HepG2 (cell line): ENCODE results near the gene KLHDC4. TPM values are rescaled to one million over a fixed set of nuclear protein-coding genes. Genes with fewer than 3 reads are reported as not detected.

ENCODE experiments used
- ASH2L ChIP-seq: fragments of 300-600, 200-600 bp; sonication (generic); IDR thresholded peaks from 2 replicates; pipeline ENCODE4 v1.7.0; 2017; ENCODE audit warnings: low read depth, mild to moderate bottlenecking, moderate library complexity, mixed read lengths, low read length; ENCODE audit not compliant: insufficient read length
- CCAR2 ChIP-seq: fragments of 200-400 bp; formaldehyde crosslinking; optimal IDR thresholded peaks from 2 replicates; pipeline ENCODE3; 2018; ENCODE audit warnings: low read depth, mild to moderate bottlenecking, low read length, moderate library complexity
- HNRNPL ChIP-seq: fragments of 200-400 bp; formaldehyde crosslinking; IDR thresholded peaks from 2 replicates; pipeline ENCODE4 v1.6.1; 2017; ENCODE audit warnings: mild to moderate bottlenecking, low read depth, low read length
- NRL ChIP-seq: sonication (generic); formaldehyde crosslinking; IDR thresholded peaks from 2 replicates; pipeline ENCODE4 v1.5.0; 2020; ENCODE audit warnings: missing genetic modification reagents, mild to moderate bottlenecking, moderate library complexity, borderline replicate concordance
- RCOR2 ChIP-seq: IDR thresholded peaks from 2 replicates; pipeline ENCODE4 v1.6.1; 2016; ENCODE audit warnings: missing biosample characterization, missing genetic modification reagents
- RFX5 ChIP-seq: IDR thresholded peaks from 2 replicates; pipeline ENCODE4 v1.6.1; 2011; ENCODE audit warnings: low read depth, low read length, improper control_type of control experiment
- SCMH1 ChIP-seq: sonication (generic); formaldehyde crosslinking; IDR thresholded peaks from 2 replicates; pipeline ENCODE4 v1.9.0; 2021; ENCODE audit warnings: missing genetic modification reagents, mild to moderate bottlenecking, borderline replicate concordance
- SETDB1 ChIP-seq: sonication (generic); formaldehyde crosslinking; IDR thresholded peaks from 2 replicates; pipeline ENCODE4 v1.5.1; 2020; ENCODE audit warnings: missing genetic modification reagents, mild to moderate bottlenecking, borderline replicate concordance
- SP2 ChIP-seq: sonication (generic); formaldehyde crosslinking; IDR thresholded peaks from 2 replicates; pipeline ENCODE4 v1.5.1; 2020; ENCODE audit warnings: mild to moderate bottlenecking, missing genetic modification reagents
- ZNF225 ChIP-seq: sonication (generic); formaldehyde crosslinking; IDR thresholded peaks from 2 replicates; pipeline ENCODE4 v1.4.0; 2020; ENCODE audit warnings: mild to moderate bottlenecking, missing genetic modification reagents
- ZNF251 ChIP-seq: sonication (generic); formaldehyde crosslinking; IDR thresholded peaks from 2 replicates; pipeline ENCODE4 v1.9.0; 2021; ENCODE audit warnings: mild to moderate bottlenecking, missing genetic modification reagents
- ZNF253 ChIP-seq: sonication (generic); formaldehyde crosslinking; IDR thresholded peaks from 2 replicates; pipeline ENCODE4 v1.8.0; 2022; ENCODE audit warnings: mild to moderate bottlenecking, missing genetic modification reagents, borderline replicate concordance
- ZNF564 ChIP-seq: sonication (generic); formaldehyde crosslinking; IDR thresholded peaks from 2 replicates; pipeline ENCODE4 v1.8.1; 2023; ENCODE audit warnings: mild to moderate bottlenecking, missing genetic modification reagents
- ZNF878 ChIP-seq: sonication (generic); formaldehyde crosslinking; IDR thresholded peaks from 2 replicates; pipeline ENCODE4 v1.8.1; 2023; ENCODE audit warnings: mild to moderate bottlenecking, missing genetic modification reagents, moderate library complexity
- polyA plus RNA-seq, 8 experiments: library from polyadenylated mRNA; depleted of rRNA in 3 of 8; stranded (reverse) in 7 of 8; unstranded in 1 of 8; fragments of >200 nt; fragmentation: Illumina TruSeq in 4 of 8; extraction: Trizol in 4 of 8; gene quantifications; 2 replicates each; pipeline versions ENCODE4 v1.2.1 to v1.2.3, GENCODE V29; 2011 to 2016; ENCODE audit warnings: low read depth in 4 of 8, missing spikeins in 1 of 8, mixed read lengths in 1 of 8; ENCODE audit not compliant: insufficient read depth in 1 of 8
- total RNA-seq, 5 experiments: library from RNA; depleted of rRNA; stranded (reverse); fragments of >200 nt; fragmentation: Illumina TruSeq; extraction: Trizol; gene quantifications; 2 replicates each; pipeline ENCODE4 v1.2.3, GENCODE V29; 2016; ENCODE audit warnings: low read depth in 1 of 5
- TF ChIP-seq, protein P1 (sequence below): sonication (generic); formaldehyde crosslinking; IDR thresholded peaks from 2 replicates; pipeline ENCODE4 v1.4.0; 2020; ENCODE audit warnings: missing genetic modification reagents
- TF ChIP-seq, protein P2 (sequence below): sonication (generic); formaldehyde crosslinking; IDR thresholded peaks from 2 replicates; pipeline ENCODE4 v1.4.0; 2020; ENCODE audit warnings: missing genetic modification reagents
- TF ChIP-seq, protein P3 (sequence below): IDR thresholded peaks from 2 replicates; pipeline ENCODE4 v1.6.1; 2012; ENCODE audit warnings: inconsistent platforms
- TF ChIP-seq, protein P4 (sequence below): IDR thresholded peaks from 2 replicates; pipeline ENCODE4 v1.6.1; 2018; ENCODE audit warnings: missing genetic modification reagents
- TF ChIP-seq, protein P5 (sequence below): sonication (generic); formaldehyde crosslinking; IDR thresholded peaks from 2 replicates; pipeline ENCODE4 v1.5.1; 2020; ENCODE audit warnings: missing genetic modification reagents, mild to moderate bottlenecking, borderline replicate concordance
- TF ChIP-seq, protein P6 (sequence below): sonication (generic); formaldehyde crosslinking; IDR thresholded peaks from 2 replicates; pipeline ENCODE4 v1.4.0; 2020; ENCODE audit warnings: missing genetic modification reagents
- TF ChIP-seq, protein P7 (sequence below): sonication (generic); formaldehyde crosslinking; IDR thresholded peaks from 2 replicates; pipeline ENCODE4 v1.8.1; 2023; ENCODE audit warnings: mild to moderate bottlenecking, missing genetic modification reagents

Gene KLHDC4
- total and polyA plus RNA-seq, 2 of the 13 experiments (the other 11 are each of a cell fraction or from before 2014, with no cell fraction given), result 18.7 to 31.8 TPM

DNA sequence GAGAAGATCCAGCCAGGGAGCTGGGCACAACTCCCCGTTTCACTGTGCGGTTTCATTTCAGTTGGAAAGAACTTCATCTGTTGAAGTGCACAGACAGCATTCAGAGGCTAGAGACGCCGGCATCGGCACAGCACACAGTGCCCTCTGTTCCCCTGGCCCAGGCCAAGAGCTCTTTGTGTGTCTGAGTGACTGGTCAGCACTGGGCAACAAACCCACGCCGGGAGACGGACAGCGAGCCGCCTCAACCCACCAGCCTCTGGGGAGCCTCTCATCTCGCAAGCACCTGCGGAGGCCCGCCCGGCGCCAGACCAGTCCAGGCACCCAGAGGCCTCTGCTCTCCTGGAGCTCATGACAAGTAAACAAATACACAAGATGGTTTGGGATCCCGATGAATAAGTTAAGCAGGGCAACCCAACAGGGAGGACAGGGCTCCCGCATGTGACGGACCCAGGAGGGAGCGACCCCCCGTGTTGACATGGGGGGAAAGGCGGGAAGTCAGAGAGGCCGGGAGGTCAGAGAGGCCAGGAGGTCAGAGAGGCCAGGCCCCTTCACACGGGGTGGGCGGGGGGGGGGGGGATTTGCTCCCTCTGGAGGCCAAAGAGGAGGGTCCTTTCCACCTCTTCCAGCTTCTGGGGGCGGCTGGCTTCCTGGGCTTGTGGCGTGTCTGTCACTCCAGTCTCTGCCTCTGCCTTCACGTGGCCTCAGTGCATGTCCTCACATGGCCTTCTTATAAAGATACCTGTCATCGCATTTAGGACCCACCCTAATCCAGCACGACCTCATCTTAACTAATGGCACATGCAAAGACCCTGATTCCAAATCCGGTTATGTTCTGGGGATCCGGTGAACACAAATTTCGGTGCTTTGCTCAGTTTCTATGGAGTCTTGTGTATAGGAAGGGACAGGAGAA is 25.8 kb upstream of the KLHDC4 start (continued):
- TF ChIP-seq, protein P1, sequence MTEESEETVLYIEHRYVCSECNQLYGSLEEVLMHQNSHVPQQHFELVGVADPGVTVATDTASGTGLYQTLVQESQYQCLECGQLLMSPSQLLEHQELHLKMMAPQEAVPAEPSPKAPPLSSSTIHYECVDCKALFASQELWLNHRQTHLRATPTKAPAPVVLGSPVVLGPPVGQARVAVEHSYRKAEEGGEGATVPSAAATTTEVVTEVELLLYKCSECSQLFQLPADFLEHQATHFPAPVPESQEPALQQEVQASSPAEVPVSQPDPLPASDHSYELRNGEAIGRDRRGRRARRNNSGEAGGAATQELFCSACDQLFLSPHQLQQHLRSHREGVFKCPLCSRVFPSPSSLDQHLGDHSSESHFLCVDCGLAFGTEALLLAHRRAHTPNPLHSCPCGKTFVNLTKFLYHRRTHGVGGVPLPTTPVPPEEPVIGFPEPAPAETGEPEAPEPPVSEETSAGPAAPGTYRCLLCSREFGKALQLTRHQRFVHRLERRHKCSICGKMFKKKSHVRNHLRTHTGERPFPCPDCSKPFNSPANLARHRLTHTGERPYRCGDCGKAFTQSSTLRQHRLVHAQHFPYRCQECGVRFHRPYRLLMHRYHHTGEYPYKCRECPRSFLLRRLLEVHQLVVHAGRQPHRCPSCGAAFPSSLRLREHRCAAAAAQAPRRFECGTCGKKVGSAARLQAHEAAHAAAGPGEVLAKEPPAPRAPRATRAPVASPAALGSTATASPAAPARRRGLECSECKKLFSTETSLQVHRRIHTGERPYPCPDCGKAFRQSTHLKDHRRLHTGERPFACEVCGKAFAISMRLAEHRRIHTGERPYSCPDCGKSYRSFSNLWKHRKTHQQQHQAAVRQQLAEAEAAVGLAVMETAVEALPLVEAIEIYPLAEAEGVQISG (CRISPR knock-in tag), result no peak
- TF ChIP-seq, protein P2, sequence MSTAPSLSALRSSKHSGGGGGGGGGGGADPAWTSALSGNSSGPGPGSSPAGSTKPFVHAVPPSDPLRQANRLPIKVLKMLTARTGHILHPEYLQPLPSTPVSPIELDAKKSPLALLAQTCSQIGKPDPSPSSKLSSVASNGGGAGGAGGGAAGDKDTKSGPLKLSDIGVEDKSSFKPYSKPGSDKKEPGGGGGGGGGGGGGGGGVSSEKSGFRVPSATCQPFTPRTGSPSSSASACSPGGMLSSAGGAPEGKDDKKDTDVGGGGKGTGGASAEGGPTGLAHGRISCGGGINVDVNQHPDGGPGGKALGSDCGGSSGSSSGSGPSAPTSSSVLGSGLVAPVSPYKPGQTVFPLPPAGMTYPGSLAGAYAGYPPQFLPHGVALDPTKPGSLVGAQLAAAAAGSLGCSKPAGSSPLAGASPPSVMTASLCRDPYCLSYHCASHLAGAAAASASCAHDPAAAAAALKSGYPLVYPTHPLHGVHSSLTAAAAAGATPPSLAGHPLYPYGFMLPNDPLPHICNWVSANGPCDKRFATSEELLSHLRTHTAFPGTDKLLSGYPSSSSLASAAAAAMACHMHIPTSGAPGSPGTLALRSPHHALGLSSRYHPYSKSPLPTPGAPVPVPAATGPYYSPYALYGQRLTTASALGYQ, result no peak
- TF ChIP-seq, protein P3, sequence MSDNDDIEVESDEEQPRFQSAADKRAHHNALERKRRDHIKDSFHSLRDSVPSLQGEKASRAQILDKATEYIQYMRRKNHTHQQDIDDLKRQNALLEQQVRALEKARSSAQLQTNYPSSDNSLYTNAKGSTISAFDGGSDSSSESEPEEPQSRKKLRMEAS, result no peak
- TF ChIP-seq ZNF253 (CRISPR knock-in tag), result no peak
- 0 out of 2 replicates have a peak, but pooled peaks have one; percentile 50 for TF ChIP-seq ZNF225 (CRISPR knock-in tag)
- no peak for TF ChIP-seq SCMH1 (CRISPR knock-in tag)
- no peak for TF ChIP-seq SP2
- 0 out of 2 replicates have a peak, but pooled peaks have one; percentile 65 for TF ChIP-seq HNRNPL
- TF ChIP-seq CCAR2, result no peak
- TF ChIP-seq ZNF878 (CRISPR knock-in tag), result no peak
- TF ChIP-seq RFX5, result no peak
- TF ChIP-seq NRL (CRISPR knock-in tag), result no peak
- TF ChIP-seq, protein P4, sequence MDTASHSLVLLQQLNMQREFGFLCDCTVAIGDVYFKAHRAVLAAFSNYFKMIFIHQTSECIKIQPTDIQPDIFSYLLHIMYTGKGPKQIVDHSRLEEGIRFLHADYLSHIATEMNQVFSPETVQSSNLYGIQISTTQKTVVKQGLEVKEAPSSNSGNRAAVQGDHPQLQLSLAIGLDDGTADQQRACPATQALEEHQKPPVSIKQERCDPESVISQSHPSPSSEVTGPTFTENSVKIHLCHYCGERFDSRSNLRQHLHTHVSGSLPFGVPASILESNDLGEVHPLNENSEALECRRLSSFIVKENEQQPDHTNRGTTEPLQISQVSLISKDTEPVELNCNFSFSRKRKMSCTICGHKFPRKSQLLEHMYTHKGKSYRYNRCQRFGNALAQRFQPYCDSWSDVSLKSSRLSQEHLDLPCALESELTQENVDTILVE (CRISPR knock-in tag), result no peak
- TF ChIP-seq ZNF564 (CRISPR knock-in tag), result no peak
- TF ChIP-seq, protein P5, sequence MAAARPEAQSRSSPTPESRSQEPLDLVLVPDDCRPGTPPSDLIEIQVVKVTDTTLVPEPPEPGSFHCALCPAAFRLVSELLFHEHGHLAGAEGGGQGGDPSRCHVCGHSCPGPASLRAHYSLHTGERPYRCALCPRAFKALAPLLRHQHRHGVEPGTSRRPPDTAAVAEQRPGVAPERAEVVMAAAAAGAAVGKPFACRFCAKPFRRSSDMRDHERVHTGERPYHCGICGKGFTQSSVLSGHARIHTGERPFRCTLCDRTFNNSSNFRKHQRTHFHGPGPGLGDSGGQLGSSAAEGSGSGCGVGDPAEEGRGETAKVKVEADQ, result peak; percentile 56; the same call in 1 of the 2 replicates
- TF ChIP-seq RCOR2 (CRISPR knock-in tag), result no peak
- TF ChIP-seq, protein P6, sequence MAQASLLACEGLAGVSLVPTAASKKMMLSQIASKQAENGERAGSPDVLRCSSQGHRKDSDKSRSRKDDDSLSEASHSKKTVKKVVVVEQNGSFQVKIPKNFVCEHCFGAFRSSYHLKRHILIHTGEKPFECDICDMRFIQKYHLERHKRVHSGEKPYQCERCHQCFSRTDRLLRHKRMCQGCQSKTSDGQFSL (CRISPR knock-in tag), result peak; percentile 64; the same call in 1 of the 2 replicates
- TF ChIP-seq, protein P7, sequence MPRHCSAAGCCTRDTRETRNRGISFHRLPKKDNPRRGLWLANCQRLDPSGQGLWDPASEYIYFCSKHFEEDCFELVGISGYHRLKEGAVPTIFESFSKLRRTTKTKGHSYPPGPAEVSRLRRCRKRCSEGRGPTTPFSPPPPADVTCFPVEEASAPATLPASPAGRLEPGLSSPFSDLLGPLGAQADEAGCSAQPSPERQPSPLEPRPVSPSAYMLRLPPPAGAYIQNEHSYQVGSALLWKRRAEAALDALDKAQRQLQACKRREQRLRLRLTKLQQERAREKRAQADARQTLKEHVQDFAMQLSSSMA (CRISPR knock-in tag), result no peak
- TF ChIP-seq ASH2L, result no peak
- TF ChIP-seq ZNF251 (CRISPR knock-in tag), result no peak
- TF ChIP-seq SETDB1, result no peak
